Endothelial cell of umbilical vein (primary cell): ENCODE results near the gene KRTAP29-1.

Experiments
- CTCF ChIP-seq, 2 donors: IDR thresholded peaks; 1 replicate in 1 of 2; 2 replicates in 1 of 2; pipeline ENCODE4 v1.5.1; 2011; ENCODE audit warnings: low read length in 2 of 2, mild to moderate bottlenecking in 2 of 2, moderate library complexity in 2 of 2, control low read depth in 1 of 2, inconsistent platforms in 1 of 2, low read depth in 1 of 2; ENCODE audit not compliant: insufficient read depth in 1 of 2; ENCODE audit errors: extremely low read depth in 1 of 2
- EZH2 ChIP-seq: IDR thresholded peaks from 2 replicates; pipeline ENCODE4 v1.6.1; 2012; ENCODE audit warnings: borderline replicate concordance, low read depth, mild to moderate bottlenecking, moderate library complexity, low read length, inconsistent platforms; ENCODE audit not compliant: severe bottlenecking
- JUN ChIP-seq: IDR thresholded peaks from 2 replicates; pipeline ENCODE4 v1.6.1; 2011; ENCODE audit warnings: borderline replicate concordance, low read depth; ENCODE audit not compliant: insufficient read length, insufficient read depth
- POLR2A ChIP-seq: IDR thresholded peaks from 2 replicates; pipeline ENCODE4 v1.6.1; 2012; ENCODE audit warnings: low read depth, mild to moderate bottlenecking, control low read depth, low read length
- POLR2AphosphoS5 ChIP-seq: IDR thresholded peaks from 2 replicates; pipeline ENCODE4 v1.6.1; 2012; ENCODE audit warnings: low read depth, mild to moderate bottlenecking, control low read depth, low read length, moderate library complexity; ENCODE audit not compliant: insufficient read depth

GRCh38 chr17:41325126-41325525, 22.5 kb upstream of the KRTAP29-1 start:
- no peak for TF ChIP-seq CTCF (IDR thresholded peaks at IDR 0.05; ENCODE audit: extremely low read depth in 1 of 2, insufficient read depth in 1 of 2, low read depth in 1 of 2, low read length in 2 of 2)
- no peak for TF ChIP-seq POLR2A
- no peak for TF ChIP-seq JUN
- TF ChIP-seq EZH2 = no peak
- no peak for TF ChIP-seq POLR2AphosphoS5
